CD4-positive, alpha-beta T cell (primary cell): Measurements from ENCODE around the gene RAPGEF6. TPM values are rescaled to one million over a fixed set of nuclear protein-coding genes. Genes with fewer than 3 reads are reported as not detected.
A peak's percentile ranks its signal among the peaks of the same experiment; 100 is the strongest.

ENCODE experiments used
- ATAC-seq: fragments of 200-7000 bp; cut with Tn5 transposase; one replicate; pipeline ENCODE4 v1.10.0; 2022; ENCODE audit warnings: mild to moderate bottlenecking; ENCODE audit not compliant: poor library complexity
- CTCF ChIA-PET: fragments of 350-600 bp; sonication (Branson Sonifier 250); formaldehyde crosslinking; loops from one replicate; lab custom pipeline; 2021; ENCODE audit warnings: antibody characterized with exemption, inconsistent platforms; lab: Charles Lee
- POLR2A ChIA-PET: fragments of 350-600 bp; sonication (Branson Sonifier 250); formaldehyde crosslinking; loops from one replicate; lab custom pipeline; 2021; ENCODE audit warnings: antibody characterized with exemption, inconsistent platforms; lab: Charles Lee
- DNase-seq, 14 experiments: peaks; one replicate each; pipeline ENCODE4 v3.0.0-alpha.2; 2013 to 2020; ENCODE audit warnings: mixed read lengths in 2 of 14
- H3K27ac ChIP-seq, 2 donors: one replicate each; pipeline versions ENCODE4 v1.5.1 to v1.7.0; 2013; ENCODE audit warnings: low read length in 2 of 2, low read depth in 1 of 2, mild to moderate bottlenecking in 1 of 2
- H3K27me3 ChIP-seq, 2 experiments: 1 replicate in 1 of 2; 2 replicates in 1 of 2; pipeline versions ENCODE4 v1.6.1 to v1.7.0; 2013; ENCODE audit warnings: low read length in 2 of 2, control low read depth in 1 of 2, mild to moderate bottlenecking in 1 of 2, moderate library complexity in 1 of 2; ENCODE audit not compliant: insufficient read depth in 2 of 2, control insufficient read depth in 1 of 2
- H3K36me3 ChIP-seq: one replicate; pipeline ENCODE4 v1.6.1; 2013; ENCODE audit warnings: low read length, control low read depth; ENCODE audit not compliant: insufficient read depth
- H3K4me1 ChIP-seq: one replicate; pipeline ENCODE4 v1.6.1; 2013; ENCODE audit warnings: low read length, control low read depth; ENCODE audit not compliant: insufficient read depth
- H3K4me3 ChIP-seq: one replicate; pipeline ENCODE4 v1.5.1; 2013; ENCODE audit warnings: mild to moderate bottlenecking, low read length, moderate library complexity
- H3K9me3 ChIP-seq, 2 experiments: 1 replicate in 1 of 2; 2 replicates in 1 of 2; pipeline versions ENCODE4 v1.6.1 to v1.7.0; 2013; ENCODE audit warnings: low read length in 2 of 2, mild to moderate bottlenecking in 2 of 2, control low read depth in 1 of 2, moderate library complexity in 1 of 2; ENCODE audit not compliant: control insufficient read depth in 1 of 2, insufficient read depth in 1 of 2
- H3K27ac Mint-ChIP-seq: one replicate; pipeline ENCODE4 v1.8.0; 2020; ENCODE audit warnings: mixed read lengths
- H3K27me3 Mint-ChIP-seq: one replicate; pipeline ENCODE4 v1.8.0; 2021; ENCODE audit warnings: mixed read lengths
- H3K36me3 Mint-ChIP-seq: one replicate; pipeline ENCODE4 v1.8.0; 2021; ENCODE audit warnings: low read depth, mixed read lengths
- H3K4me1 Mint-ChIP-seq: one replicate; pipeline ENCODE4 v1.8.0; 2021; ENCODE audit warnings: low read depth, mixed read lengths
- H3K4me3 Mint-ChIP-seq: one replicate; pipeline ENCODE4 v1.8.0; 2020; ENCODE audit warnings: mild to moderate bottlenecking, mixed read lengths
- H3K9me3 Mint-ChIP-seq: one replicate; pipeline ENCODE4 v1.8.0; 2020; ENCODE audit warnings: mixed read lengths
- intact Hi-C, 2 experiments: fragments of 100-400 bp; cut with DNase I in 1 of 2; cut with micrococcal nuclease in 1 of 2; formaldehyde crosslinking; loops; one replicate each; pipeline versions ENCODE4 v1.15.1 to v1.9.0; 2023 to 2025; cut with DNase I, micrococcal nuclease
- total RNA-seq, 174 experiments: library from RNA in 2 of 174; stranded (reverse) in 2 of 174; gene quantifications; one replicate each; pipeline ENCODE4 v1.2.3 and lab custom pipeline; 2021 to 2026
- TF ChIP-seq, protein P1 (sequence below): fragments of 200-600 bp; IDR thresholded peaks from one replicate; pipeline ENCODE4 v1.8.0; 2022; ENCODE audit warnings: antibody characterized with exemption, mild to moderate bottlenecking

The RAPGEF6 gene
- total RNA-seq, 2 experiments from 2014 or later, result 83.3 to 91.4 TPM

DNA sequence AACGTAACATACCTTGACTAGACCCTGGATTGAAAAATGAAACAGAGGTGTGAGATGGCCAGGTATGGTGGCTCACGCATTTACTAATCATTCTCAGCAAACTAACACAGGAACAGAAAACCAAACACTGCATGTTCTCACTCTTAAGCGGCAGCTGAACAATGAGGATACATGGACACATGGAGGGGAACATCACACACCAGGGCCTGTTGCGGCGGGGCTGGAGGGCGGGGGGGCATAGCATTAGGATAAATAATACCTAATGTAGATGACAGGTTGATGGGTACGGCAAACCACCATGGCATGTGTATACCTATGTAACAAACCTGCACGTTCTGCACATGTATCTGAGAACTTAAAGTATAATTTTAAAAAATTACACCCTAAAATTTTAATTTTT lies 15.9 kb downstream of the RAPGEF6 start:
- Histone ChIP-seq H3K27ac (no peak overlapping the region), H3K27me3 (no peaks in the 10 kb centered on the region), H3K4me3 (no peak overlapping the region), H3K36me3 (peaks cover 10% of the 10 kb centered on the region), H3K4me1 (peaks cover 8% of the 10 kb centered on the region), H3K9me3 (no peaks in the 10 kb centered on the region)
- TF ChIP-seq, protein P1, sequence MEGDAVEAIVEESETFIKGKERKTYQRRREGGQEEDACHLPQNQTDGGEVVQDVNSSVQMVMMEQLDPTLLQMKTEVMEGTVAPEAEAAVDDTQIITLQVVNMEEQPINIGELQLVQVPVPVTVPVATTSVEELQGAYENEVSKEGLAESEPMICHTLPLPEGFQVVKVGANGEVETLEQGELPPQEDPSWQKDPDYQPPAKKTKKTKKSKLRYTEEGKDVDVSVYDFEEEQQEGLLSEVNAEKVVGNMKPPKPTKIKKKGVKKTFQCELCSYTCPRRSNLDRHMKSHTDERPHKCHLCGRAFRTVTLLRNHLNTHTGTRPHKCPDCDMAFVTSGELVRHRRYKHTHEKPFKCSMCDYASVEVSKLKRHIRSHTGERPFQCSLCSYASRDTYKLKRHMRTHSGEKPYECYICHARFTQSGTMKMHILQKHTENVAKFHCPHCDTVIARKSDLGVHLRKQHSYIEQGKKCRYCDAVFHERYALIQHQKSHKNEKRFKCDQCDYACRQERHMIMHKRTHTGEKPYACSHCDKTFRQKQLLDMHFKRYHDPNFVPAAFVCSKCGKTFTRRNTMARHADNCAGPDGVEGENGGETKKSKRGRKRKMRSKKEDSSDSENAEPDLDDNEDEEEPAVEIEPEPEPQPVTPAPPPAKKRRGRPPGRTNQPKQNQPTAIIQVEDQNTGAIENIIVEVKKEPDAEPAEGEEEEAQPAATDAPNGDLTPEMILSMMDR, result no peak
- Mint-ChIP-seq H3K36me3 (peaks cover 57% of the 10 kb centered on the region), H3K27me3 (no peaks in the 10 kb centered on the region), H3K27ac (peak overlapping the region; percentile 21), H3K4me1 (peaks cover 88% of the 10 kb centered on the region), H3K9me3 (no peaks in the 10 kb centered on the region), H3K4me3 (peak overlapping the region; percentile 35)
- ATAC-seq (no peak), DNase-seq (no peak)
- ChIA-PET POLR2A (no interaction called here), CTCF (interaction anchor here (1.1 kb wide), 1 partner anchor 10 kb away, joined by 3 read pairs; no protein-coding TSS in a partner anchor)
- intact Hi-C loops, result no loop called here

DNA sequence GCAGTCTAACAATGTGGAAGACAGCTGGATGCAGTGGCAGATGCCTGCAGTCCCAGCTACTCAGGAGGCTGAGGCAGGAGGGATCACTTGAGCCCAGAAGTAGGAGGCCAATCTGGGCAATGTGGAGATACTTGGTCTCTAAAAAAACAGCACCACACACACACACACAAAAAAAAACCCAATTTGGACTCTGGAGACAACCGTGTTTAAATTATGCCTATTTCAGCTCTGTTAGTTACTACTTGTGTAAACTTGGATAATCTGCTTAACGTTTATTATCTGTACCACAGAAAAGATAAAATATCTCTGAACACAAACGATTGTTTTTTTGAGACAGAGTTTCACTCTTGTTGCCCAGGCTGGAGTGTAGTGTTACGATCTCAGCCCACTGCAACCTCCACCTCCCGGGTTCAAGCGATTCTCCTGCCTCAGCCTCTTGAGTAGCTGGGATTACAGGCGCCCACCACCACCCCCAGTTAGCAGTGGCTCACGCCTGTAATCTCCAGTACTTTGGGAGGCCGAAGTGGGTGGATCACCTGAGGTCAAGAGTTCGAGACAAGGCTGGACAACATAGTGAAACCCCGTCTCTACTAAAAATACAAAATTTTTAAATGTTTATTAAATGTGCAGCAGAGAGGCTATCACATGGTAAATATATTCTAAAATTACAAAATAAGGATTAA lies 17.7 kb downstream of the RAPGEF6 start:
- POLR2A ChIA-PET, result no interaction called here
- peaks cover 50% of the 10 kb centered on the region for H3K36me3 Mint-ChIP-seq
- ATAC-seq, result no peak

GRCh38 chr5:131615957-131616356 lies 19.1 kb downstream of the RAPGEF6 start:
- peaks cover 40% of the 10 kb centered on the region for H3K36me3 Mint-ChIP-seq
- peaks cover 78% of the 10 kb centered on the region for H3K4me1 Mint-ChIP-seq
- Histone ChIP-seq H3K4me1 (peaks cover 3% of the 10 kb centered on the region), H3K9me3 (no peaks in the 10 kb centered on the region), H3K27ac (no peak overlapping the region), H3K4me3 (no peak overlapping the region), H3K27me3 (no peaks in the 10 kb centered on the region), H3K36me3 (peaks cover 2% of the 10 kb centered on the region)
- TF ChIP-seq, protein P1, result no peak
- no peaks in the 10 kb centered on the region for H3K9me3 Mint-ChIP-seq
- ChIA-PET CTCF (interaction anchor here (0.6 to 1.5 kb wide), 2 partner anchors 26 to 241 kb away, joined by 3 to 5 read pairs; no protein-coding TSS in a partner anchor), POLR2A (interaction anchor here (0.9 to 1.0 kb wide), 2 partner anchors 181 to 351 kb away, joined by 3 read pairs; partner anchors contain the start of gene FNIP1)
- H3K27ac Mint-ChIP-seq, result no peak overlapping the region
- intact Hi-C loops, result no loop called here
- peak overlapping the region; percentile 40 for H3K4me3 Mint-ChIP-seq
- no peaks in the 10 kb centered on the region for H3K27me3 Mint-ChIP-seq
- DNase-seq, result no peak
- no peak for ATAC-seq

More for the DNA sequence above, 17.7 kb downstream of the RAPGEF6 start:
- H3K36me3 ChIP-seq, result peaks cover 2% of the 10 kb centered on the region
- peak overlapping the region; percentile 41 for H3K27ac Mint-ChIP-seq
- intact Hi-C loops, result no loop called here
- no peak overlapping the region for H3K4me3 Mint-ChIP-seq
- H3K4me1 Mint-ChIP-seq, result peaks cover 84% of the 10 kb centered on the region
- CTCF ChIA-PET, result no interaction called here
- H3K27ac ChIP-seq, result no peak overlapping the region
- peaks cover 8% of the 10 kb centered on the region for H3K4me1 ChIP-seq
- H3K9me3 ChIP-seq, result no peaks in the 10 kb centered on the region
- H3K27me3 ChIP-seq, result no peaks in the 10 kb centered on the region
- no peak for DNase-seq
- no peaks in the 10 kb centered on the region for H3K9me3 Mint-ChIP-seq
- no peak overlapping the region for H3K4me3 ChIP-seq
- TF ChIP-seq, protein P1, result no peak
- H3K27me3 Mint-ChIP-seq, result no peaks in the 10 kb centered on the region
